ENCODE results near the gene DIPK1B.

The DIPK1B gene

DNA sequence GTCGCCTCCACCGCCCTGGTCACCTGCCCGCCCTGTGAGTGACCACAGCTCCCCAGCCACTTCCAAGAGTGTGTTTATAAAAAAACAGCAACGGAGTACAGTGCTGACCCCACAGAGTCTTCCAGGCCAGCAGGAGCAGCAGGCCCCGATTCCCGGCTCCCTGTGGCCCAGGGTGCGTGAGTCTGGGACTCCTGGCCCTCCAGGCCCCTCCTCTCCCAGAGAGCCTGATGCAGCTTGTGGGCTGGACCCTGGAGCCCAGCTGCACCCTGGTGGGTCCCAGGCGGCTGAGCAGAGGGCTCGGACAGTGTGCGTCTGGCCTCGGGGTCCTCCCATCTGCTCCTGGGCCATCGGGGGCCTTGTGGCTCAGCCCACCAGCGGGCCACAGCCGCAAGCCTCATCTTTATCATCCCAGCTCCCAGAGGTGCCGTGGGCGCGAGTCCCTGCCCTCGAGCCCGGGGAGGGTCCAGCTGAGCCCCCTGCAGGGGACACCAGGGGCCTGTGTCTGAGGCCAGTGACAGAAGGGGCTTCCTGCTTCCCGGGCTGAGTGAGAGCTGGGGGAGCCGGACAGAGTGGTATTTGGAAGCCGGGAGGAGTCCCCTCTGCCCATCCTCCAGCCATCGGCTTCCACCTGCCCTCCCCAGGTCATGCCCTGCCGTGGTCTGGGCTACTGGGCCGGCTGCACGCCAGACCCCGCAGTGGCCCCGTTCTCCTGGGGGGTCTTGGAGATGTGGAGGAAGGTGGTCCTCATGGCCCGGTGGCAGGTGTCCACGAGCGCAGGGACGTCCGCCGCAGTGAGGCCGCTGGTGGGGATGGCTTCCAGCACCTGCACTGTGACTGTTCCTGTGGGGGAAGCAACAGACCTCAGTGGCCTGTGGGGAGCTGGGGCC lies 39.0 kb upstream of the DIPK1B start:
- DNase-seq, result no peak

- DNase-seq, result no peak
These were observed 38.2 kb upstream of the DIPK1B start for GRCh38 chr9:136673975-136674785.

- DNase-seq, result no peak
These were observed 37.5 kb upstream of the DIPK1B start for GRCh38 chr9:136674786-136675349.

- DNase-seq, result no peak
These were observed 36.7 kb upstream of the DIPK1B start for GRCh38 chr9:136675477-136676296.

- no peak for DNase-seq
These were observed 36.0 kb upstream of the DIPK1B start for GRCh38 chr9:136676297-136676794.

- DNase-seq, result no peak
These were observed 35.3 kb upstream of the DIPK1B start for GRCh38 chr9:136676920-136677686.

DNA sequence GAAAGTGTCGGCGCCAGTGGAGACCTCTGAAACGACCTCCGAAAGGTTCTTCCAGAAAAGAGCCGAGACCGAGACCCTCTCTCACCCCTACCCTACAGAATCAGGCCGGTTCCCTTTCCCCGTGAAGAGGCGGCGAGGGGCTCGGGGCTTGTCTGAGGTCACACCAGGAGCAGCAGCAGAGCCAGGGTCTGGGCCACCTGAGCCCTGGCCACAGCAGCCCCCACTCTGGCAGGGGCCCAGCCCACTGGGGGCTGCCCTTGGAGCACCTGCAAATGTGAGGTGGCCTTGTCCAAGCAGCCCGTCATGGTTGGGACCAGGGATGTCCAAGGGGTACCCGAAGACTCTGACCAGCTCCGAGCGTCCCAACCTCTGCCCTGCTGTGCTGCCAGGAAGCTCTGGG lies 34.3 kb upstream of the DIPK1B start:
- DNase-seq, result no peak

- DNase-seq, result no peak
These were observed 33.7 kb upstream of the DIPK1B start for GRCh38 chr9:136678624-136679023.

DNA sequence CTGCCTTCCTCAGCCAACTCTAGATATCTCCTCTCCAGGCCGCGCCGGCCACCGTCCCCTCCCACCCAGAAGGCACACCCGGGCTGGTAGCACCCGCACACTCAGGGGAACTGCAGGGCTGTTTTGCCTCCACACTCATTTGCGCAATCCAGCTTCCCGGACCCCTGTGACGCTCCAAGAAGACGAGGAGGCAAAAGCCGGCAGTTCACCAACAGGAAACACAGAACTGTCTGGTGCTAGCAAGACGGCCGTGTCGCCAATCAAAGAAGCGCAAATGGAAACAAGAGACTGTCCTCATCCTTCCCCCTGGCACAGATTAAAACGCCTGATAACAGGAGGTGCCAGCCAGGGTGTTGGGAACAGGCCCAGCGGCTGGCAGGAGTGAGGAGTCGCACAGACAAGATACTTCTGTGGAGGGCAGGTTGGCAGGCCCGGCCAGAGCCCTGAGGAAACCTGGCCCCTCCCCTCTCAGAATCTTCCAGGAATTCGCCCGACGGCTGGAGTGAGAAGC lies 32.9 kb upstream of the DIPK1B start:
- DNase-seq, result no peak

DNA sequence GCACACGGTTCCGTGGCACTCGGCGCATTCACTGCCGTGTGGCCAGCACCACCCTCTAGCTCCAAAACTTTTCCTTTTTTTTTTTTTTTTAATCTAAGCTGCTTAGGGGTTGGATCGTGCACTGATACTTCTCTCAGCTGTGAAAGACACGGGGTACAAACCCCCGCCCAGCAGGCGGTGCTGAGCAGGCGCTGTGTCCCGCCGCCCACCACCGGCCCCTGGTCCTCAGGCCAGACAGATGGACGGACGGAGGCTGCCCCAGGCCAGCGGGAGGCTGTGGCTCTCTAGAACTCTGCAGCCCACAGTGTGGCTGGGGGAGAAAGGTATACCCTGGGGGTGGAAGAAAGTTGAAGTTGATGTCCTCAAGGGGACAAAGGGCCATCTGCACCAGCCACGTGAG lies 31.3 kb upstream of the DIPK1B start:
- DNase-seq, result no peak

DNA sequence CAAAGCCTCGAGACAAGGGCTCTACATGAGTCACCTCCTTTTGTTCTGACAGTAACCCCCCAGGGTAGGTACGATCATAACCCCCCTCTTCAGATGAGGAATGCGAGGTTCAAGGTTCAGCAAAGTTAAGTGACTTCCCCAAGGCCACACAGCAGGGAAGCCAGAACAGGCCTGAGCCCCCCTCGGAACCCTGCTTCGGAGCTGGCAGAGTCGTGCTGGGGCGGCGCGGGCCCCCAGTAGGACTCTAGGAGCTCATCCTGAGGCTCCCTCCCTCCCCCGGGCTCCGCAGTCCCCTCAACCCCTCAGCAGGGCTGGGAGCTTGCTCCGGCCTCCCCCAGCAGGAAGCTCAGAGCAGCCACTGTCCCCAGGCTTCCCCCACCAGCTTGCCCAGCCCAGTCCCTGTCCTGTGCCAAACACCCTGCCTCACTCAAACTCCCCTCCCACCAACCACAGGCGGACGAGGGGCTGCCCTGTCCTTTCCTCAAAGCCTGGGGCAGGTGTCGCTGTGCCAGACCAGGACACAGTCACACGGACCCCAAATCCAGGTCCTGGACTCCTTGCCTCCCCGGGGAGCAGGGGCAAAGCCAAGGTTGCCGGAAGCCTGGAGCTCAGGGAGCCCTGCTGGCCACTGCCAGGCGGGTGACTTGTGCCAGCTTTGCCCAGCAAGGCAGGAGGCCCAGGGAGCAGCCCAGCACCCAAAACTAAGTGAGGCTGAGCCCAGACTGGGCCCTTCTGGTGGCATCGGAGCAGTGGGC lies 30.2 kb upstream of the DIPK1B start:
- DNase-seq, result no peak

- DNase-seq, result no peak
These were observed 29.7 kb upstream of the DIPK1B start for GRCh38 chr9:136682710-136683109.

DNA sequence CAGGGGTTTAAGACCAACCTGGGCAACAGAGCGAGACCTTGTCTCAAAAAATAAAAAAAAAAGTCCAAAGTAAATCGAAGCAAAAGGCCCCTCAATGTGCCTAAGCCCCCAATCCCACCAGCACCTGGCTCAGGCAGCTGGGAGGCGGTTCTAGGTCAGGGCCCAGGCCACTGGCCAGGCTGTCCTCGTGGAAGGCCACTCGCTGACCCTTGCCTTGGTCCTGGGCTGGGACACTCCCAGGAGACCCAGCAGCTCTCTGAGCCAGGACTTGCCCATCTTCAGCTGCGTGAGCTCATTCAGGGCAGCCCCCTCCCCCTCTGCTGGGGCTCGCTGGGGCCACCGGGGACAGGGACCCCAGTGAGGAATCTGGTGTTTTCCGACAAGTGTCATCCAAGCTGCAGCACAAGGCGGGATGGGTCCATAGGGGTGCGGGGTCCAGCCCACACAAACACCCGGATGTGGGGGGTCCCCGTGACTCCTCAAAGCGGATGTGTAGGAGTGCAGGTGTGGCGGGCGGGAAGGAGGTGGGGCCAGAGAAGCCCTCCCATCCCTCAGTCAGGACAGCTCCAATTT lies 29.1 kb upstream of the DIPK1B start:
- no peak for DNase-seq

DNA sequence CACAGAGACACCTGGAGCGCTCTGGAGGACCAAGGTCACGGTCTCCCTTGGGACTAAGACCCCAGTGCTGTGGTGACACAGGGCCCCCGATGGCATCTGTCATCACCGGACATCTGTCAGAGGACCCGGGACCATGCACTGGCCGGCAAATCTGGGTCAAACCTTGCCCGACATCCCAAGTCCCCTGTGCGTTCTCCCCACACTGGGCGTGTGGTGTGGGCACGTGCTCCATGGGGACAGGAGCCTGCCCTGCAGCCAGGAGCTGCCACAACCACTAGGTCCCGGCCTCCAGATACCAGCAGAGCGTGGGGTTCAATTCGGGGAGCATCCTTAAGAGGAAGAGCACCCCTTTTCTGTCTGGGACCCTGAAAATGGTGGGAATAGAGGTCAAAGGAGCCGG lies 28.6 kb upstream of the DIPK1B start:
- no peak for DNase-seq

- DNase-seq, result no peak
These were observed 28.0 kb upstream of the DIPK1B start for GRCh38 chr9:136684339-136684738.

- no peak for DNase-seq
These were observed 27.6 kb upstream of the DIPK1B start for GRCh38 chr9:136684799-136685198.

GRCh38 chr9:136685216-136685615 lies 27.2 kb upstream of the DIPK1B start:
- no peak for DNase-seq

DNA sequence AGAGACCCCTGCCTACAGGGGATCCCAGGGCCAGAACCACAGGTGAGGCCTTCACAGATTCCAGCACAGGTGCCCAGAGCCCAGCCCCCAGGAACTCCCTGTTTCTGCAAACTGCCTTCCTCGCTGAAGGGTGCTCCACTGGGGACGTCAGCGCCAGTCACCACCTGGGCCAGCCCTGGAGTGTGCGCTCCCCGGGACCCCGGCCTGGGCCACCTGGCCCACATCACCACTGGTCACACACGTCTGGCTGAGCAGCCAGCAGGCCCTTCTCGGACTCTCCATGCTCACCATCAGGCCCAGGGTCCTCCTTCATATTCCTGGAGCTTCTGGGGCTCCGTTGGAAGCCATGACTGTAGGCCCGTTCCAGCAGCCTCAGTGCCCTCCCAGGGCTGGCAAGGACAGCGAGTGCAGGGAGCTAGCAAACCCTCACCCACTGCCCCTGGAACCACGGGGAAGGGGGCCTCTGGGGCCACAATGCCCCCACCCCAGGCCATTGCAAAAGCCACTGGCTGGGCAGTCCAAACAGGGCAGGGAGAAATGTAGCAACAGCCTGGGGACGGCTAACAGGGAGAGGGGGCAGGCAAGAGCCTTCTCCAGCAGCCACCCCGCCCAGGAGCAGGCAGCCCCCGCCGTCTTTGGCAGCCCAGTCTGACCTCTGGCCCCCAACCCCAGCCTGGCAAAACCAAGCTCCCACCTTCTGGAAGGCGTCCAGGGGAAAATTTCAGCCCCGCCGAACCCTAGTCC lies 26.4 kb upstream of the DIPK1B start:
- DNase-seq, result no peak

DNA sequence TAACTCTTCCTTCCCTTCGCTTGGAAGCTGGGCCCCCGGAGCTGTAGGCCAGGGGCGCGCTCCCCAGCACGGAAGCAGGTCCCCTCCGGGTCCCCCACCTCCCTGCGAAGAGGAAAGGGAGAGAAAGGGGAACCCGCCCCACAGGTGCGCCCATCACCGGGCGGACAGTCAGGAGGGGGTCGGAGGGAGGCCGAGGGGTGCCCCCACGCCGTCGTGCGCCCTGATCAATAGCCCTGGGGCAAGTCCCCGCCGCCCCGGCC lies 25.9 kb upstream of the DIPK1B start:
- DNase-seq, result no peak

Measured in NCI-H1092 treated with DMSO at 0.1 percent for 48 hours (cell line).